IMR-90 (cell line): ENCODE measurements around the gene PACC1. TPM values are rescaled to one million over a fixed set of nuclear protein-coding genes. Genes with fewer than 3 reads are reported as not detected.

Experiments
- ATAC-seq: fragments of 200-7000 bp; cut with Tn5 transposase; 2 replicates; pipeline ENCODE4 v1.9.1; 2020; ENCODE audit warnings: low read depth, mild to moderate bottlenecking, moderate library complexity
- BruUV-seq: library from RNA; stranded (reverse); fragments of 400-500 nt; replicated peaks from 2 replicates; lab custom pipeline; 2021; lab: Mats Ljungman, UMichigan
- CTCF ChIA-PET: fragments of 300-600 bp; formaldehyde crosslinking; extraction: SDS; loops from one replicate; lab custom pipeline; 2021; ENCODE audit warnings: antibody characterized with exemption; lab: Yijun Ruan, JAX
- POLR2A ChIA-PET: fragments of 300-600 bp; sonication (Branson Sonifier 250); formaldehyde crosslinking; loops from one replicate; lab custom pipeline; 2022; ENCODE audit warnings: antibody characterized with exemption; ENCODE audit not compliant: unreplicated experiment; lab: Charles Lee
- DNase-seq: peaks from one replicate; pipeline ENCODE4 v3.0.0; 2013
- H2AFZ ChIP-seq: replicated peaks from 2 replicates; pipeline ENCODE3; 2013; ENCODE audit warnings: low read length, mild to moderate bottlenecking; ENCODE audit not compliant: poor library complexity
- H2AK5ac ChIP-seq: 2 replicates; pipeline ENCODE4 v1.6.1; 2013; ENCODE audit warnings: low read depth, low read length, inconsistent platforms
- H2AK9ac ChIP-seq: replicated peaks from 2 replicates; pipeline ENCODE3; 2013; ENCODE audit warnings: mild to moderate bottlenecking, low read depth, low read length, moderate library complexity; ENCODE audit not compliant: poor library complexity
- H2BK120ac ChIP-seq: 2 replicates; pipeline ENCODE4 v1.6.1; 2013; ENCODE audit warnings: low read depth, low read length, inconsistent platforms
- H2BK15ac ChIP-seq: 3 replicates; pipeline ENCODE4 v1.6.1; 2013; ENCODE audit warnings: low read depth, low read length, inconsistent platforms
- H2BK20ac ChIP-seq: 2 replicates; pipeline ENCODE4 v1.6.1; 2013; ENCODE audit warnings: low read depth, mild to moderate bottlenecking, inconsistent platforms, low read length, moderate library complexity
- H2BK5ac ChIP-seq: 2 replicates; pipeline ENCODE4 v1.6.1; 2013; ENCODE audit warnings: mild to moderate bottlenecking, low read depth, low read length, inconsistent platforms; ENCODE audit not compliant: poor library complexity, severe bottlenecking
- H3K14ac ChIP-seq: replicated peaks from 2 replicates; pipeline ENCODE4 v1.6.1; 2013; ENCODE audit warnings: low read depth, low read length, inconsistent platforms
- H3K18ac ChIP-seq: 2 replicates; pipeline ENCODE4 v1.6.1; 2013; ENCODE audit warnings: low read depth, low read length, control low read depth
- H3K23ac ChIP-seq: 2 replicates; pipeline ENCODE4 v1.6.1; 2013; ENCODE audit warnings: low read depth, low read length, inconsistent platforms
- H3K27ac ChIP-seq: 2 replicates; pipeline ENCODE4 v1.5.1; 2013; ENCODE audit warnings: mild to moderate bottlenecking, control low read depth, low read length; ENCODE audit not compliant: insufficient read depth
- H3K27me3 ChIP-seq: 2 replicates; pipeline ENCODE4 v1.6.1; 2013; ENCODE audit warnings: low read length; ENCODE audit not compliant: control insufficient read depth, insufficient read depth
- H3K36me3 ChIP-seq: 2 replicates; pipeline ENCODE4 v1.6.1; 2013; ENCODE audit warnings: low read length, mixed read lengths; ENCODE audit not compliant: control insufficient read depth, insufficient read depth
- H3K4ac ChIP-seq: 2 replicates; pipeline ENCODE4 v1.6.1; 2013; ENCODE audit warnings: low read depth, low read length, inconsistent platforms
- H3K4me1 ChIP-seq: 2 replicates; pipeline ENCODE4 v1.6.1; 2013; ENCODE audit warnings: low read length, mixed read lengths; ENCODE audit not compliant: control insufficient read depth, insufficient read depth
- H3K4me2 ChIP-seq: 2 replicates; pipeline ENCODE4 v1.6.1; 2013; ENCODE audit warnings: low read depth, mild to moderate bottlenecking, control low read depth, low read length, moderate library complexity
- H3K4me3 ChIP-seq: 2 replicates; pipeline ENCODE4 v1.5.1; 2013; ENCODE audit warnings: low read depth, mild to moderate bottlenecking, control low read depth, low read length, moderate library complexity; ENCODE audit not compliant: insufficient read depth
- H3K56ac ChIP-seq: 2 replicates; pipeline ENCODE4 v1.6.1; 2013; ENCODE audit warnings: low read length, inconsistent platforms; ENCODE audit not compliant: insufficient read depth; ENCODE audit errors: extremely low read depth
- H3K79me1 ChIP-seq, 2 experiments: 2 replicates each; pipeline ENCODE4 v1.6.1; 2013; ENCODE audit warnings: low read length in 2 of 2, inconsistent platforms in 1 of 2, low read depth in 1 of 2
- H3K9ac ChIP-seq: 2 replicates; pipeline ENCODE4 v1.6.1; 2013; ENCODE audit warnings: low read depth, low read length, control low read depth
- H3K9me1 ChIP-seq: 2 replicates; pipeline ENCODE4 v1.6.1; 2013; ENCODE audit warnings: low read length, inconsistent platforms; ENCODE audit not compliant: insufficient read depth
- H3K9me3 ChIP-seq: 2 replicates; pipeline ENCODE4 v1.6.1; 2013; ENCODE audit warnings: low read length; ENCODE audit not compliant: control insufficient read depth, insufficient read depth
- H4K20me1 ChIP-seq: 2 replicates; pipeline ENCODE4 v1.6.1; 2013; ENCODE audit warnings: low read length, inconsistent platforms; ENCODE audit not compliant: insufficient read depth
- H4K5ac ChIP-seq: 2 replicates; pipeline ENCODE4 v1.6.1; 2013; ENCODE audit warnings: mild to moderate bottlenecking, low read depth, low read length, control low read depth
- H4K8ac ChIP-seq, 2 experiments: 2 replicates each; pipeline ENCODE4 v1.6.1; 2013; ENCODE audit warnings: low read depth in 2 of 2, low read length in 2 of 2, control low read depth in 1 of 2, inconsistent platforms in 1 of 2
- H4K91ac ChIP-seq: 2 replicates; pipeline ENCODE4 v1.6.1; 2013; ENCODE audit warnings: low read depth, low read length, inconsistent platforms; ENCODE audit not compliant: insufficient read depth
- BHLHE40 ChIP-seq: fragments of 150-350 bp; IDR thresholded peaks from 2 replicates; pipeline ENCODE4 v1.6.1; 2016; ENCODE audit warnings: mild to moderate bottlenecking, low read depth, low read length
- CEBPB ChIP-seq: IDR thresholded peaks from 2 replicates; pipeline ENCODE4 v1.6.1; 2012; ENCODE audit warnings: low read depth, low read length, improper control_type of control experiment
- CHD1 ChIP-seq: IDR thresholded peaks from 2 replicates; pipeline ENCODE4 v1.6.1; 2012; ENCODE audit warnings: low read depth, low read length, improper control_type of control experiment
- CTCF ChIP-seq: conservative IDR thresholded peaks from 2 replicates; pipeline ENCODE4 v1.5.1; 2012; ENCODE audit warnings: mild to moderate bottlenecking, low read depth, low read length, improper control_type of control experiment
- ELK1 ChIP-seq: fragments of 150-350 bp; IDR thresholded peaks from 2 replicates; pipeline ENCODE4 v1.6.1; 2016; ENCODE audit warnings: low read depth, mild to moderate bottlenecking, low read length, moderate library complexity, borderline replicate concordance
- FOS ChIP-seq: fragments of 150-350 bp; IDR thresholded peaks from 2 replicates; pipeline ENCODE4 v1.6.1; 2016; ENCODE audit warnings: low read depth, low read length
- MXI1 ChIP-seq: IDR thresholded peaks from 2 replicates; pipeline ENCODE4 v1.6.1; 2012; ENCODE audit warnings: low read depth, mild to moderate bottlenecking, low read length, moderate library complexity, borderline replicate concordance
- NFE2L2 ChIP-seq: fragments of 150-350 bp; IDR thresholded peaks from 2 replicates; pipeline ENCODE4 v1.6.1; 2016; ENCODE audit warnings: low read depth, mild to moderate bottlenecking, low read length
- POLR2A ChIP-seq: IDR thresholded peaks from 2 replicates; pipeline ENCODE4 v1.6.1; 2012; ENCODE audit warnings: mild to moderate bottlenecking, low read depth, low read length
- RAD21 ChIP-seq: IDR thresholded peaks from 2 replicates; pipeline ENCODE4 v1.6.1; 2012; ENCODE audit warnings: low read length, improper control_type of control experiment
- RCOR1 ChIP-seq: IDR thresholded peaks from 2 replicates; pipeline ENCODE4 v1.6.1; 2012; ENCODE audit warnings: mild to moderate bottlenecking, low read length, improper control_type of control experiment; ENCODE audit not compliant: insufficient replicate concordance
- RFX5 ChIP-seq: IDR thresholded peaks from 2 replicates; pipeline ENCODE4 v1.8.0; 2012; ENCODE audit warnings: low read depth, mild to moderate bottlenecking, low read length, moderate library complexity
- WGBS, 2 experiments: methylation state at CpG; one replicate each; pipeline versions ENCODE4 v1.1.5 to v1.1.7; 2013; ENCODE audit warnings: missing lambda C conversion rate in 2 of 2; ENCODE audit not compliant: insufficient read length in 1 of 2; ENCODE audit errors: extremely low coverage in 2 of 2; 5-methylcytosine and 5-hydroxymethylcytosine counted together
- dilution Hi-C: fragments of 300-500 bp; cut with HindIII; formaldehyde crosslinking; loops from one replicate; pipeline ENCODE4 v1.14.3; 2018; ENCODE audit warnings: low sequenced_read_pairs; ENCODE audit not compliant: unreplicated experiment
- in situ Hi-C: fragments of 300-500 bp; cut with MboI; formaldehyde crosslinking; loops from 3 replicates; pipeline ENCODE4 v1.14.3; 2019; ENCODE audit warnings: low sequenced_read_pairs, inconsistent platforms, mixed read lengths
- intact Hi-C: fragments of 100-400 bp; cut with micrococcal nuclease; formaldehyde crosslinking; loops from 2 replicates; pipeline ENCODE4 v1.10.0; 2022
- polyA plus RNA-seq, 3 experiments: library from polyadenylated mRNA; depleted of rRNA; stranded (reverse); fragments of >200 nt; gene quantifications; 2 replicates each; pipeline ENCODE4 v1.2.3, GENCODE V29; 2012; ENCODE audit warnings: low replicate concordance in 1 of 3
- total RNA-seq: library from RNA; depleted of rRNA; stranded (reverse); fragments of >200 nt; gene quantifications from 2 replicates; pipeline ENCODE4 v1.2.3, GENCODE V29; 2012
- TF ChIP-seq, protein P1 (sequence below): fragments of 150-350 bp; IDR thresholded peaks from 2 replicates; pipeline ENCODE4 v1.6.1; 2017; ENCODE audit warnings: mild to moderate bottlenecking, antibody characterized with exemption, low read length, low read depth

Gene PACC1
- total and polyA plus RNA-seq, 2 of the 4 experiments (the other 2 are of a cell fraction), result 8.6 to 13.4 TPM

- Histone ChIP-seq H3K4me2 (no peak overlapping the region), H2AFZ (no peak overlapping the region), H2AK9ac (no peak overlapping the region), H3K56ac (no peak overlapping the region), H3K18ac (no peak overlapping the region), H2BK15ac (no peak overlapping the region), H3K4me1 (peaks cover 4% of the 10 kb centered on the region; the same call in 1 of the 2 replicates), H2AK5ac (no peak overlapping the region), H3K4ac (no peak overlapping the region), H3K27ac (no peak overlapping the region), H2BK5ac (no peak overlapping the region), H4K5ac (no peak overlapping the region), H3K4me3 (no peak overlapping the region), H3K27me3 (no peaks in the 10 kb centered on the region), H3K14ac (no peak overlapping the region), H2BK20ac (no peak overlapping the region), H3K36me3 (no peaks in the 10 kb centered on the region), H3K79me1 (peaks cover 26 to 45% of the 10 kb centered on the region in 2 experiments; a peak in 3 of 4 replicates), H2BK120ac (no peak overlapping the region), H3K9ac (no peak overlapping the region), H4K20me1 (peaks cover 3% of the 10 kb centered on the region; the same call in 1 of the 2 replicates), H3K9me1 (0 out of 2 replicates have a peak, but pooled peaks cover 4% of the 10 kb centered on the region), H3K23ac (no peak overlapping the region), H3K9me3 (no peaks in the 10 kb centered on the region), H4K8ac (no peak overlapping the region), H4K91ac (no peak overlapping the region)
- CTCF ChIA-PET, result interaction anchor here (2.0 kb wide), 1 partner anchor 244 kb away, joined by 8 read pairs; no protein-coding TSS in a partner anchor
- DNase-seq (no peak), ATAC-seq (no peak)
- POLR2A ChIA-PET, result no interaction called here
- TF ChIP-seq, protein P1, sequence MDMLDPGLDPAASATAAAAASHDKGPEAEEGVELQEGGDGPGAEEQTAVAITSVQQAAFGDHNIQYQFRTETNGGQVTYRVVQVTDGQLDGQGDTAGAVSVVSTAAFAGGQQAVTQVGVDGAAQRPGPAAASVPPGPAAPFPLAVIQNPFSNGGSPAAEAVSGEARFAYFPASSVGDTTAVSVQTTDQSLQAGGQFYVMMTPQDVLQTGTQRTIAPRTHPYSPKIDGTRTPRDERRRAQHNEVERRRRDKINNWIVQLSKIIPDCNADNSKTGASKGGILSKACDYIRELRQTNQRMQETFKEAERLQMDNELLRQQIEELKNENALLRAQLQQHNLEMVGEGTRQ, result no peak
- TF ChIP-seq ELK1, result no peak
- TF ChIP-seq MXI1, result no peak
- TF ChIP-seq RCOR1, result no peak
- no peak for TF ChIP-seq POLR2A
- TF ChIP-seq CHD1, result no peak
- no peak for TF ChIP-seq FOS
- no peak for TF ChIP-seq RAD21
- no peak for TF ChIP-seq NFE2L2
- TF ChIP-seq BHLHE40, result no peak
- no peak for TF ChIP-seq CEBPB
- TF ChIP-seq CTCF, result no peak
- TF ChIP-seq RFX5, result no peak
- in situ Hi-C loops, result no loop called here
- no CpG with 5 or more reads among the region's 2 CpGs for WGBS, 2 experiments
- intact Hi-C loops, result no loop called here
- dilution Hi-C loops, result no loop called here
- BruUV-seq, result no TSS peak
Observed at GRCh38 chr1:212315184-212315583, 99.5 kb downstream of the PACC1 start.
